HG03108 (cell line): ENCODE data around the gene TRPT1.

Experiments used
- ATAC-seq: cut with Tn5 transposase; IDR thresholded peaks from one replicate; pipeline ENCODE4 v1.9.1; 2021; ENCODE audit warnings: moderate library complexity; ENCODE audit not compliant: unreplicated experiment

The TRPT1 gene

GRCh38 chr11:64231546-64231945 lies 5.6 kb upstream of the TRPT1 start:
- ATAC-seq, result no peak

DNA sequence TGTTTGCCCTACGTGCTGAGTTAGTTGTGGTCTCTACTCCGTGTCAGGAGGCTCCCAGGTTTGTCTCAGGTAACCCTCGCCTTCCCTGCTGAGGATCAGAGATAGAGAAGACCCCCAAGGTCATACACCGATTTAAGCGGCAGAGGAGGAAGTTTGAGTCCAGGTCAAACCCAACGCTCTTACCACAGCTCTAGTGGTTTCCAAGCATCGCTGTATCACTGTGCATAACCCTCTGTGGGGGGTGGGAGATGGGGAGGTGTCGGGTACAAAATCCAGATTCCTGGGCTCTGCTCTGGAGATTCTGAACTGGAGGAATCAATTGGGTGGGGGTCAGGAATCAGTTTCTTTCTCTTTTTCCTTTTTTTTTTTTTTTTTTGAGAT lies 5.0 kb upstream of the TRPT1 start:
- no peak for ATAC-seq

GRCh38 chr11:64230171-64230984 lies 4.4 kb upstream of the TRPT1 start, which contains the start of gene DNAJC4:
Gene DNAJC4 (plus strand): TSS chr11:64230548. CDS start chr11:64230855, 307 bp downstream.
- ATAC-seq, result peak; percentile 34

GRCh38 chr11:64229744-64230170 lies 3.8 kb upstream of the TRPT1 start:
- ATAC-seq, result no peak

DNA sequence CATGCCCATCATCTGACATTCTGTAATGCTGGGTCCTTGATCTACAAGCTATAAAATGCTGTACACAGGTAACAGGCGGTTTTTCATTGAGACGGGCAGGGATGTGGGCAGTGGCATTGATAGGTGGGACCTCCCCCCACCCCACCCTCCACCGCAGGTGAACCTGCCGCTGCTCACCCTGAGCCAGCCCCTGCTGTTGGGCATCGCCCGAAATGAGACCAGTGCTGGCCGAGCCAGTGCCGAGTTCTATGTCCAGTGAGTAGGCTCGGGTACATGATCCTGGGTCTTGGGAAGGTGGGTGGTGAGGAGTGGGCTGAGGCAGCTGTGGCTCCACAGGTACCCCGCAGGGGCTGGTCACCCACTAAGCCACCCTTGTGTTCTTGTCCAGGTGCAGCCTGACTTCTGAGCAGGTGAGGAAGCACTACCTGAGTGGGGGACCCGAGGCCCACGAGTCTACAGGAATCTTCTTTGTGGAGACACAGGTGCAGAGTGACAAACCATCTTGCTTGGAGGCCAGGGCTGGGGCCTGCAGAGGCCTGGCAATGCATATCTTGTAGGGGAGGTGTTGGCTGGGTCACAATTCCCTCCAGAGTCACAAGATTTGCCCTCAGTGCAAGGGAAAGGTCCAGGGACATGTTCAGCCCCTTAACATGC lies 3.2 kb upstream of the TRPT1 start:
- no peak for ATAC-seq

DNA sequence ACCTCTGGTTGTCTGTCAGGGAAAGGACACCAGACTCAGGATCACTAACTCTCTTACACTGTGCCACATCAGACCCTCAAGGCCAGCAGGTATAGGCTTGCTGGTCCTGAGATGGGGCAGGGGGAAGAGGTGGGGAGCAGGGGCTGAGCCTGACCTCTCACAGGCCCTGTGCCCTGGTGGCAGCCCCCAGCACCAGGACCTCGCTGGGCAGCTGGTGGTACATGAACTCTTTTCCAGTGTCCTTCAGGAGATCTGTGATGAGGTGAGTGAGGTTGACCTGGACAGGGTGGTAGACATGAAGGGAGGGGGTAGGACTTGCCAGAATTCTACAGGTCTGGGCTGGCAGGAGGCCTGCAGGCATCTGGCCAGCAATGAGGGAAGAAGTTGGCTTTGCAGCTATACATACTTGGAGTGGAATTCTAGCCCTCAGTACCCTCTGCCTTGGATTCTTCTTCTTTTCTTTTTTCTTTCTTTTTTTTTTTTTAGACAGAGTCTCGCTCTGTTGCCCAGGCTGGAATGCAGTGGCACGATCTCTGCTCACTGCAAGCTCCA lies 1.5 kb upstream of the TRPT1 start:
- ATAC-seq, result no peak

DNA sequence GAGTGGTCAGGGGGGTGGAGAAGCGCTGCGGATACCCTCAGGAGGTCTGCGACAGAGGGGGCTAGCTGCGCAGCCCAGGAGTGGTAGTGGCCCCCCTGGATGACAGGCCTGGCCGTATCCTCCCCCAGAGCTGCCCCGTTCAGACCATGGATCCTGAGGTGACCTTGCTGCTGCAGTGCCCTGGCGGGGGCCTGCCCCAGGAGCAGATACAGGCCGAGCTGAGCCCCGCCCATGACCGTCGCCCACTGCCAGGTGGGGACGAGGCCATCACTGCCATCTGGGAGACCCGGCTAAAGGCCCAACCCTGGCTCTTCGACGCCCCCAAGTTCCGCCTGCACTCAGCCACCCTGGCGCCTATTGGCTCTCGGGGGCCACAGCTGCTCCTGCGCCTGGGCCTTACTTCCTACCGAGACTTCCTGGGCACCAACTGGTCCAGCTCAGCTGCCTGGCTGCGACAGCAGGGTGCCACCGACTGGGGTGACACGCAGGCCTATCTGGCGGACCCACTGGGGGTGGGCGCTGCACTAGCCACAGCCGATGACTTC lies 593 bp upstream of the TRPT1 start:
- peak; percentile 26 for ATAC-seq

DNA sequence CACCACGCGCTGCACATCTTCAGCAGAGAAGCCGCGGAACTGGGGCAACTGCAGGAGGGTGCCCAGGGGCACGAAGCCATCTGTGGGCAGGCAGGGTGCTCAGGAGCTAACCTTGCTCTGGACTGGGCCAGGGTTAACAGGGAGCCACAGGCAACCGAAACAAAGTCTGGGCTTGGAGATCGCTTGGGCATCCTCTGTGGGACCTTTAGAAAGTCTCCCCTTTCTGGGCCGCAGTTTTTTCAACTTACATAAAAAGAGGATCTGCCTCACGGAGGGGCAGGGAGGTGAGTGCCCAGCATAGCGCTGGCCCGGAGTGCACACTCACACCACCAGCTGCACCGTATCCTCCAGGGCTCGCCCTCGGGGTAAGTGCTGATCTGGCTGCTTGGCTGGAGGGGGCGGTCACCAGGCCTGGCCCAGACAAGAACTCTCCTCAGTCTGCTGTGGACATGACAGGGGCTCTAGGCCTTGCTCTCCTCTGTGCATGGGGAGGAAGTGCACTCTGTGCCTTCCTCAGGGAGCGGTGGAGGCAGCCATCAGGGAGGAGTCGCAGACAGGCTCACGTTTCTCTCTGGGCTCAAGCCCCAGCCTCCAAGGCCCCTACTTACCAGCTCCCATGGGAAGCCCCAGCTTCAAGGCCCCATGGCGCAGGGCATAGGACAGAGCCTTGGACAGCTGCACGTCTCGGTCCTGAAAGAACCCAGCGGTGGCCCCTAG lies 937 bp downstream of the TRPT1 start:
- ATAC-seq, result no peak

DNA sequence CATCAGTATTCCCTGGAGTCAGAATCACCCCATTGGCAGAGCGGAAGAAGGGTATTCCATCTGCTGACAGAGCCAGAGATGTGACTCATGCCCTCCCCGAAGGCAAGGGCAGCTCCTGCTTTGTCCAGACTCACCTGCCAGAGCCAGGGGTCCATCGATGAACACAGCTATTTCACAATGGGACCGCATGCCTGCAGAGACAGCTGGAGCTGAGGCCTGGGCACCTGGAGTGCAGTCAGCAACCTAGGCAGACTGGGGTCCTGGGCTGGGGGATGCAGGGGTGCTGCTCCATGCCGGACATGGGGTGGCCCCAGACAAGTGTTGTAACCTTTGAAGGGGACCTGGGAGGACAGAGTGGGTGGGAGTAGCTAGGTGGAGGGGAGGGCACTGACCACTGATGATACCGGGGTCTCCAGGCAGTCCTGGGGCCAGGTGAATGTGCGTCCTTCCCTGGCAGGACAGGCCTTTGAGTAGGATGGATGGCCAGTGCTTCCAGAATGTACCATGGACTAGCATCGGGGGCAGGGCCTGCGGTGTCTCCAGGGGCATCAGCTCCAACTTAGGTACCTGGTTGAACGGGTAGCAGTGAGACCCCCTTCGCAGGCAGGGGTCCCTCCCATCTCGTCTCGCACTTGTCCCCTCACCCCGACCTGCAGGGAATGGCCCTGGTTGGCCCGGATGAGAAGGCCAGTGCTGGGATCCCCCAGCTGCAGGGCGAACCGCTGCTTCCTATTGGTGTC lies 1.7 kb downstream of the TRPT1 start:
- no peak for ATAC-seq

GRCh38 chr11:64223001-64223651 lies 2.9 kb downstream of the TRPT1 start:
- no peak for ATAC-seq

DNA sequence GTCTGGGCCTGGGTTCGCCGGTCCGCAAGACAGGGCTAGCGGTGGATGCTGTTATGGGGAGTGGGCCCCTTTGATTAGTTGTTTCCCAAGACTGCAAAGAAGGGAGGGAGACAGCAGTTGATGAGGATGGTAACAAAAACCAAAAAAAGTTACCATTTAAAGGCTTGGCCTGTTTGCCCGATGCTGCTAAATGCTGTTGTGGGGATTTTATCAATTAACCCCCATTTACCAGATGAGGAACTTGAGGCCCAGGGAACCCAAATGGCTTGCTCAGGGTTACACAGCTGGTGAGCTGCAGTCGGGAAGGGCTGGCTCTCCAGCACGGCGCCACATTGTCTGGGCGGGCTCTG lies 3.4 kb downstream of the TRPT1 start:
- no peak for ATAC-seq

GRCh38 chr11:64220798-64221197 lies 5.2 kb downstream of the TRPT1 start:
- no peak for ATAC-seq

GRCh38 chr11:64220271-64220670 lies 5.7 kb downstream of the TRPT1 start:
- no peak for ATAC-seq

- ATAC-seq, result no peak
Observed at GRCh38 chr11:64219755-64220154, 6.2 kb downstream of the TRPT1 start.

- no peak for ATAC-seq
Observed at GRCh38 chr11:64219354-64219684, 6.7 kb downstream of the TRPT1 start.

- no peak for ATAC-seq
Observed at GRCh38 chr11:64218628-64219353, 7.2 kb downstream of the TRPT1 start.

DNA sequence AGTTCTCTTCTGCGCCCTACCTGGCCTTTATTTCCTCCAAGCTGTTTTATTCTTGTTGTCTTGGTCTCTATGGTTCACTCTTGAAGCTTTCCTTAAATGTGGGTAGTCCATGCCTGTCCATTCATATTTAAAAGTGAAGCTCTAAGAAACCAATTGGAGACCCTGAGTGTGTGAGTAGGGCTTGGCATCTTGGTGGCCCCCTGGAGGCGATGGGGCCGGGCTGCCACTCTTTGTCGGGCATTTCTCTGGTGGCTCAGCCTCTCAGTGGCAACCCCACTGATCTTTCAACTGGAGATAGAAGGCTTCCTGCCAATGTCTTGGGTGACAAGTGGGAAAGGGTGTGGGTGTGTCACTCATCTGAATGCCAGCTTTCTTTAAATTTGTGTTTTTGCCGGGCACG lies 9.1 kb downstream of the TRPT1 start:
- ATAC-seq, result no peak

GRCh38 chr11:64211181-64211872 lies 14.7 kb downstream of the TRPT1 start:
- ATAC-seq, result no peak
